Measurements from ENCODE around the gene MACROD1.
"Not testable (repeated sequence)": the region's sequence is repeated elsewhere in the genome, so short reads cannot be mapped to it uniquely, and the experiment has no call there.

Gene MACROD1

DNA sequence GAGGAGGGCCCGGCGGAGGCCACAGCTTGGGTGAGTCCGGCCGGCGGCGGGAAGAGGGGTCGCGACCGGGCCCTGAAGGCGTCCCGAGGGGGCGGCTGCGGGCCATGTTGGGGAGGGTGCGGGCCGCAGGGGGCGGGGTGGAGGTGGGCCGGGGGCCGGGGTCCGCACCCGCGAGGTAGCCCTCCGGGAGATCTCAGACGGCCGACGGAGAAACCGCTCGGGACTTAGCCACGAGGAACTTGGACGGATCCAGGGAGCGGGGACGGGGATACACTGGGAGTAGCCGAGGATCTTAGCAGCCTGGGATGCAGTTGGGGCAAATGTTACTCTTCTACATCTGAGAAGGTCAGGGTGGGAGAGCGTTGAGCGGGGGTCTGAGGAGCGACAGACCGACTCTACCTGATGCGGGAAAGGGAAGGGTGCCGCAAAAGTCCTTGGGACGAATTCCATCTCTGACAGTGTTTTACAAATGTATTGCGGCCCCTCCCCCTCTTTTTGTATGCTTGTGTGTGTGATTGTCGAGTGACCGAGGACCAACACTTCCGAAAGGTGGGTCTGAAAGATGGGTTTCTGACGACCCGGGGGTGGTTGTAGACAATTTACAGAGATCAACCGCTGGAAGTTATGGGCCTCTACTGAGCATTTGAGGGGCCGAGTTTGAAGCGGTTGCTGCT is 20.7 kb upstream of the MACROD1 start:
- no peak for DNase-seq (ENCODE audit: extremely low spot score, insufficient read length, low read depth)
- FAIRE-seq = no peak

- peak; percentile 94 for DNase-seq (ENCODE audit: extremely low spot score, insufficient read length, low read depth)
- peak; percentile 98 for FAIRE-seq
Observed at GRCh38 chr11:64185693-64186491, 20.0 kb upstream of the MACROD1 start, which contains the start of gene STIP1. TSS of gene STIP1 (plus strand) at chr11:64186171. CDS start at chr11:64186262, 91 bp downstream.

- no peak for FAIRE-seq
- no peak for DNase-seq (ENCODE audit: extremely low spot score, insufficient read length, low read depth)
Observed at GRCh38 chr11:64185175-64185692, 19.3 kb upstream of the MACROD1 start.

DNA sequence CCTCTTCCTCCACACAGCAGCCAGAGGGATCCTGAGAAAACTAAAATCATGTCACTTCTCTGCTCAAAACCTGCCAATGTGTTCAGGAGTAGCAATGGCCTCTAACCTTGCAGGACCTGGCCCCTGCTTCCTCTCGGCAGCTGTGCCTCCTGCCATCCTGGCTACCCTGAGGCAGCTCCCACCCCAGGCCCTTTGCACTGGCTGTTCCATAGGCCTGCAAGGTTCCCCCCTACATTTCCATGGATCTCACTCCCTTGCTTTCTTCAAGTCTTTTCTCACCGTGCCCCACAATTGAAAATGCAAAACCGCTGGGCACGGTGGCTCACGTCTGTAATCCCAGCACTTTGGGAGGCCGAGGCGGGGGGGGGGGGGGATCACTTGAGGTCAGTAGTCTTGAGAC is 18.0 kb upstream of the MACROD1 start:
- no peak for DNase-seq (ENCODE audit: extremely low spot score, insufficient read length, low read depth)
- no peak for FAIRE-seq

DNA sequence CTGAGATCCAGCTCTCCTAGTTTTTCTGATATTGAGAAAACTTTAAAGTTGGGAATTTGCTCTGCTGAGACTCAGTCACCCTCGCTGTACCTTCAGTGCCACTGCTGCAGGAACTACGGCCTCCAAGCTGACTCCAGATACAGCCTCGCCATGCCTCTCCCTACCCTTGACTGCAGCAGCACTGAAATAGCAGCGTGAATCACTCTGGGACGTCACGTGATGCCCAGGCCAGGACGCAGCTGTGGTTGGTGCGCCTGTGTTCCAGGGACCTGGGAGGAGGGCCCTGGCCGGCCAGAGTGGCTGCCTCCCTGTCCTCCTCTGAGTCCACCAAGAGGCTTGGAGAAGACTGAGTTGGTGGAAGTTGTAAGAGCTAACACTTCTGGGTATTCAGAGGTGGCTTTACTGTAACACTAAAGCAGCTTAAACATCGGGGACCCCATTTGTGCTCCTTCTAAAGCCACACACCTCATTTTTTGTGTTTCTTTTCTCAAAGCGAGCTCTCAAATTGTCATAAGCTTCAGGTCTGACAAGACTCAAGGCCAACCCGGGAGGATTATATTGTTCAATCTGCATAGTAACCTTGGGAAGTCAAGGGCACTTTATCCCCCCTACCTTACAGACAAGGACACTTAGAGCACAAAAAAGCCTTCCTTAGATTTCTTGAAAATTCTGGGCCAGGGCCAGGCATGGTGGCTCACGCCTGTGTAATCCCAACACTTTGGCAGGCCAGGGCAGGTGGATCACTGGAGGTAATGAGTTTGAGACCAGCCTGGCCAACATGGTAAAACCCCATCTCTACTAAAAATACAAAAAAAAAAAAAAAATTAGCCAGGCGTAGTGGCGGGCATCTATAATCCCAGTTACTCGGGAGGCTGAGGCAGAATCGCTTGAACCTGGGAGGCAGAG is 15.8 kb upstream of the MACROD1 start:
- FAIRE-seq = peak; percentile 67
- DNase-seq (ENCODE audit: extremely low spot score, insufficient read length, low read depth) = no peak

GRCh38 chr11:64180891-64181290 is 15.0 kb upstream of the MACROD1 start:
- no peak for FAIRE-seq

GRCh38 chr11:64178951-64179639 is 13.2 kb upstream of the MACROD1 start:
- DNase-seq (ENCODE audit: extremely low spot score, insufficient read length, low read depth) (no peak), FAIRE-seq (no peak)

More at GRCh38 chr11:64180891-64181290, 15.0 kb upstream of the MACROD1 start:
- no peak for DNase-seq (ENCODE audit: extremely low spot score, insufficient read length, low read depth)

- FAIRE-seq (no peak), DNase-seq (ENCODE audit: extremely low spot score, insufficient read length, low read depth) (no peak)
Observed at GRCh38 chr11:64178203-64178602, 12.3 kb upstream of the MACROD1 start.

- FAIRE-seq (no peak), DNase-seq (ENCODE audit: extremely low spot score, insufficient read length, low read depth) (no peak)
Observed at GRCh38 chr11:64176751-64177150, 10.8 kb upstream of the MACROD1 start.

DNA sequence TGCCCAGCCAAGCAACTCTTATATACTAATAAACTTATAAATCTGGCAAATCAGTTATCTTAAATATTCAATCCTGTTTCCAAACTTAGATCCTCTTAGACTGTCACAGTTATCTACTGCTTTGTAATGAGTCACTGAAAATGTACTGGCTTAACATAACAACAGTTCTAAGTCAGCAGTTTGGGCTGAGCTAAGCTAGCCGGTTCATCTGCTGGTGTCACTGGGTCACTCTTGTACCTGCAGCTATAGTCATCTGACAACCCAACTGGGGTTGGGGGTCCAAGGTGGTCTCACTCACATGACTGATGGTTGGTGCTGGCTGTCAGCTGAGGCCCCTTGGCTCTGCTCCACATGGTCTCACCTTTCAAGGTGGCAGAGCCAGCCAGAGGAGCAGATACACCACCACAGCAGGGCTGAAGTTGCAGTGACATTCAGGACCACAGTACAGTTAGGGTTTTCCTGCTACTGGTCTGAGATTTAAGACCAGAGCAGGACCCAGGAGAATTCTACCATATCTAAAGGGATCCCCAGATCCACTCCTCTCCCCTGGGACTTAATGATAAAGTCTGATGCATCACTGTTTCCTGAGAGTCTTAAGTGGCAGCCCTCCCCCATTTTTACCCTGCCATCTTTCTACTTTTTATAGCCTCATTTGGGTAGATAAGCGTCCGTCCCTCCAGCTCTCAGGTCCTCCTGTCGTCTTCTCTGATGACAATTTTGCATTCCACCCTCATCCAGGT is 7.9 kb upstream of the MACROD1 start:
- DNase-seq (ENCODE audit: extremely low spot score, insufficient read length, low read depth) (no peak), FAIRE-seq (no peak)

GRCh38 chr11:64170419-64170818 is 4.5 kb upstream of the MACROD1 start:
- FAIRE-seq = no peak
- no peak for DNase-seq (ENCODE audit: extremely low spot score, insufficient read length, low read depth)

DNA sequence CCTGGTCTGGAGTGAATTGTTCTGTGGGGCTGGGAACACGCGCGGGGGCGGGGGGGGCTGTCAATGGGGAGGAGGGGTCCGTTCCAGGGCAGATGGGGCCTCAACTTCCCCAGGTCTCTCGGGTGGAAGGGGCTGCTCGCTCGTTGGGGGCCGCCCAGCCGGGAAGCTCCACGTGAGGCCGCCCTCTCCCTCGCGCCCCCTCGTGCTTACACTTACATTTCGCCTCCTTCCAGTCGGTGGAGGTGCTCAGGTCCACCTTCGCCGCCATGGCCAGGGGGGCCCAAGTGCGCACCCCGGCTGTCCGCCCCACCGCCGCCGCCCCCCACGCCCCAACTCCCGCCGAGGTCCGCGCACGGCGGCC is 452 bp downstream of the MACROD1 start:
- DNase-seq (ENCODE audit: extremely low spot score, insufficient read length, low read depth) (no peak), FAIRE-seq (no peak)

- no peak for DNase-seq (ENCODE audit: extremely low spot score, insufficient read length, low read depth)
- FAIRE-seq = no peak
Observed at GRCh38 chr11:64164392-64165312, 1.3 kb downstream of the MACROD1 start.

DNA sequence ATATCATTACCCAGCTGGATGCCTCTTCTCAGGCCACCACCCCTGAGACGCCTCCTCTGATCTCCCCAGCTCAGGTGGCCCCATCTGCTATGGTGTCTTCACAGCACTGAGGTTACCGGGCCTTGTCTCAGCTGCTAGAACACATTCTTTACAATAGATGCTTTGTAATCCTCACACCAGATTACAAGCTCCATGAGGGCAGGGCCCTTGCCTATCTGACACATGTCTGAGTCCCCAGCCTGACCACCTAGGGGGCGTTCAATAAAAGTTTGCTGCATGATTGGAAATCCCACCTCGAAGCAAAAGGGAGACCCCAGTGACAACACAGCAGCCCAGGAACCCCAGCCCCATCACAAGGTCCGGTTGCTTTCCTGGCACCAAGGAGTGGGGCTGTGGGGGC is 2.0 kb downstream of the MACROD1 start:
- DNase-seq (ENCODE audit: extremely low spot score, insufficient read length, low read depth) (no peak), FAIRE-seq (no peak)

- not testable (repeated sequence) for FAIRE-seq; DNase-seq (ENCODE audit: extremely low spot score, insufficient read length, low read depth)
Observed at GRCh38 chr11:64162769-64163168, 3.1 kb downstream of the MACROD1 start.

DNA sequence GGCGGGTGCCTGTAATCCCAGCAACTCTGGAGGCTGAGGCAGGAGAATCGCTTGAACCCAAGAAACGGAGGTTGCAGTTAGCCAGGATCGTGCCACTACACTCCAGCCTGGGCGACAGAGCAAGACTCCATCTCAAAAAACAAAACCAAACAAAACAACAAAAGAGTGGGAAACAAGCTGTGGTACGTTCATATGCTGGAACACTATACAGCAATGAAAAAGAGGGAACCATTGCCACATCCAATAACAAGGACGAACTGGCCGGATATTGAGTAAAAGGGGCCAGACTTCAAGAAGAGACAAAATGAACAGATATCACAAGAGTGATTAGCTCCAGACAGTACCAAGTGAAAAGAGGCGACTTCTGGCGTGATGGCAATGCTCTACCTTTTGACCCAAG is 4.9 kb downstream of the MACROD1 start:
- DNase-seq (ENCODE audit: extremely low spot score, insufficient read length, low read depth) = no peak
- no peak for FAIRE-seq

- DNase-seq (ENCODE audit: extremely low spot score, insufficient read length, low read depth) (no peak), FAIRE-seq (no peak)
Observed at GRCh38 chr11:64157631-64158394, 8.1 kb downstream of the MACROD1 start.

All from GM18507 (cell line).